Ovary (tissue), 3 donors: ENCODE measurements around the gene YPEL4.

Experiments used
- POLR2A ChIP-seq: fragments of 450-650 bp; IDR thresholded peaks from one replicate; pipeline ENCODE4 v1.6.1; 2017; ENCODE audit warnings: antibody characterized with exemption, mild to moderate bottlenecking, moderate library complexity
- TF ChIP-seq, protein P1 (sequence below), 3 donors: fragments of 450-650 bp in 2 of 3; fragments of 200-600 bp in 1 of 3; IDR thresholded peaks; one replicate each; pipeline versions ENCODE4 v1.5.1 to v1.8.0; 2016 to 2022; ENCODE audit warnings: antibody characterized with exemption in 3 of 3, mild to moderate bottlenecking in 1 of 3
- donor health status: DM: no; HTN: no; CAD: no.

DNA sequence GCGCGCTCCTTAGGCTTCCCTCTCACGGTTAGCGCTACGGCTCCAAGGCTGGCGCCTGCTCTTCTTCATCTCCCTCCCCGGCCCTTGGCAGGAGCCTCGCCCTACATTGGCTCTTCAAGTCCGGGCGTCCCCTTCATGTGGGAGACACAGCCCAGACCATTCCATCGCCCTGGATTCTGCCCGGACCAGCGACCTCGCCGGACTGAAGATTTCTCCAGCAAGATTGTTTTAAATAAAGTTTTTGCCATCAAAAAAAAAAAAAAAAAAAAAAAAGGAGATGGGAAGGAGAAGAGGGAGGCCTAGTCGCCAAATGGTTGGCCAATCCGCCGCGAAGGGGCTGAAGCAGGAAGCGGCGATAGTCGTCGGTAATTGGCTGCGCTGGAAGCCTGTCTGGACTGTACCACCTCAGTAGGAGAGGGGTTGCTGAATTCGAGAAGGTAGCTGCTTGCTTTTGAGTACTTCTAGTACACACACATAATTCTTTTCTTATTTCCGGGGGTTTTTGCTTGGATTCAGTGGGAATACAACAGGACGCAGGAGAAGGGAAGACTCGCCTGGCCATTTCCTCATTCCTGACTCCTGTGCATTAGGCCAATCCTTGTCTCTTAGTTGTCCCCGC lies 17.5 kb upstream of the YPEL4 start:
- TF ChIP-seq, protein P1, sequence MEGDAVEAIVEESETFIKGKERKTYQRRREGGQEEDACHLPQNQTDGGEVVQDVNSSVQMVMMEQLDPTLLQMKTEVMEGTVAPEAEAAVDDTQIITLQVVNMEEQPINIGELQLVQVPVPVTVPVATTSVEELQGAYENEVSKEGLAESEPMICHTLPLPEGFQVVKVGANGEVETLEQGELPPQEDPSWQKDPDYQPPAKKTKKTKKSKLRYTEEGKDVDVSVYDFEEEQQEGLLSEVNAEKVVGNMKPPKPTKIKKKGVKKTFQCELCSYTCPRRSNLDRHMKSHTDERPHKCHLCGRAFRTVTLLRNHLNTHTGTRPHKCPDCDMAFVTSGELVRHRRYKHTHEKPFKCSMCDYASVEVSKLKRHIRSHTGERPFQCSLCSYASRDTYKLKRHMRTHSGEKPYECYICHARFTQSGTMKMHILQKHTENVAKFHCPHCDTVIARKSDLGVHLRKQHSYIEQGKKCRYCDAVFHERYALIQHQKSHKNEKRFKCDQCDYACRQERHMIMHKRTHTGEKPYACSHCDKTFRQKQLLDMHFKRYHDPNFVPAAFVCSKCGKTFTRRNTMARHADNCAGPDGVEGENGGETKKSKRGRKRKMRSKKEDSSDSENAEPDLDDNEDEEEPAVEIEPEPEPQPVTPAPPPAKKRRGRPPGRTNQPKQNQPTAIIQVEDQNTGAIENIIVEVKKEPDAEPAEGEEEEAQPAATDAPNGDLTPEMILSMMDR (IDR thresholded peaks at IDR 0.05), result no peak
- TF ChIP-seq POLR2A, result no peak
